CD14-positive monocyte (primary cell): ENCODE data around the gene DTNA. TPM values are rescaled to one million over a fixed set of nuclear protein-coding genes. Genes with fewer than 3 reads are reported as not detected.

Source experiments
- DNase-seq, 3 donors: peaks; one replicate each; pipeline ENCODE4 v3.0.0-alpha.2; 2011 to 2022
- H2AFZ ChIP-seq: 2 replicates; pipeline ENCODE4 v1.6.0; 2012; ENCODE audit warnings: mild to moderate bottlenecking, low read depth, low read length, inconsistent platforms; ENCODE audit not compliant: insufficient read depth, poor library complexity, severe bottlenecking
- H3K27ac ChIP-seq, 2 donors: 1 replicate in 1 of 2; 2 replicates in 1 of 2; pipeline ENCODE4 v1.5.1; 2012 to 2013; ENCODE audit warnings: low read length in 2 of 2, control low read depth in 1 of 2, inconsistent platforms in 1 of 2, low read depth in 1 of 2, mild to moderate bottlenecking in 1 of 2
- H3K27me3 ChIP-seq, 2 donors: one replicate each; pipeline versions ENCODE4 v1.6.0 to v1.6.1; 2011 to 2013; ENCODE audit warnings: low read length in 2 of 2; ENCODE audit not compliant: control insufficient read depth in 2 of 2, insufficient read depth in 2 of 2
- H3K36me3 ChIP-seq, 2 donors: replicated peaks in 1 of 2; 1 replicate in 1 of 2; 2 replicates in 1 of 2; pipeline versions ENCODE4 v1.5.1 to v1.6.1; 2012 to 2013; ENCODE audit warnings: low read length in 2 of 2, control low read depth in 1 of 2, inconsistent platforms in 1 of 2, mild to moderate bottlenecking in 1 of 2; ENCODE audit not compliant: insufficient read depth in 2 of 2, control insufficient read depth in 1 of 2
- H3K4me1 ChIP-seq, 2 donors: 1 replicate in 1 of 2; 2 replicates in 1 of 2; pipeline versions ENCODE4 v1.5.1 to v1.6.1; 2012 to 2013; ENCODE audit warnings: low read length in 2 of 2, control low read depth in 1 of 2, inconsistent platforms in 1 of 2, mild to moderate bottlenecking in 1 of 2, moderate library complexity in 1 of 2; ENCODE audit not compliant: insufficient read depth in 2 of 2, control insufficient read depth in 1 of 2
- H3K4me2 ChIP-seq: replicated peaks from 2 replicates; pipeline ENCODE3; 2012; ENCODE audit warnings: low read length, moderate library complexity, mild to moderate bottlenecking; ENCODE audit not compliant: poor library complexity, severe bottlenecking; ENCODE audit errors: extremely low read depth
- H3K4me3 ChIP-seq, 3 experiments: fragments of 200-600 bp in 1 of 3; sonication (generic) in 1 of 3; replicated peaks in 1 of 3; 1 replicate in 2 of 3; 2 replicates in 1 of 3; pipeline ENCODE4 v1.5.1; 2011 to 2013; ENCODE audit warnings: low read length in 3 of 3, mild to moderate bottlenecking in 3 of 3, control low read depth in 2 of 3, low read depth in 2 of 3, inconsistent platforms in 1 of 3, moderate library complexity in 1 of 3
- H3K79me2 ChIP-seq: 2 replicates; pipeline ENCODE4 v1.6.0; 2012; ENCODE audit warnings: mild to moderate bottlenecking, control low read depth, inconsistent platforms, low read length, moderate library complexity; ENCODE audit not compliant: insufficient read depth
- H3K9ac ChIP-seq: 2 replicates; pipeline ENCODE4 v1.6.0; 2017; ENCODE audit warnings: low read length, mild to moderate bottlenecking; ENCODE audit not compliant: insufficient read depth, poor library complexity, severe bottlenecking
- H3K9me3 ChIP-seq, 2 donors: replicated peaks in 1 of 2; 1 replicate in 1 of 2; 2 replicates in 1 of 2; pipeline versions ENCODE4 v1.5.1 to v1.6.1; 2012 to 2013; ENCODE audit warnings: low read length in 2 of 2, control low read depth in 1 of 2; ENCODE audit not compliant: control insufficient read depth in 1 of 2, insufficient read depth in 1 of 2
- H4K20me1 ChIP-seq: 2 replicates; pipeline ENCODE4 v1.6.0; 2012; ENCODE audit warnings: mild to moderate bottlenecking, low read length, control low read depth, moderate library complexity; ENCODE audit not compliant: insufficient read depth
- H3K27ac Mint-ChIP-seq, 7 donors: one replicate each; pipeline ENCODE4 v1.8.0; 2020; ENCODE audit warnings: mild to moderate bottlenecking in 7 of 7, mixed read lengths in 7 of 7, moderate library complexity in 6 of 7, inconsistent platforms in 2 of 7
- H3K27me3 Mint-ChIP-seq, 3 donors: one replicate each; pipeline ENCODE4 v1.8.0; 2021 to 2022; ENCODE audit warnings: low read depth in 3 of 3, mild to moderate bottlenecking in 3 of 3, mixed read lengths in 3 of 3, moderate library complexity in 3 of 3, inconsistent platforms in 1 of 3
- H3K36me3 Mint-ChIP-seq, 2 donors: one replicate each; pipeline ENCODE4 v1.8.0; 2020; ENCODE audit warnings: mixed read lengths in 2 of 2, inconsistent platforms in 1 of 2, mild to moderate bottlenecking in 1 of 2
- H3K4me1 Mint-ChIP-seq: one replicate; pipeline ENCODE4 v1.8.0; 2020; ENCODE audit warnings: mild to moderate bottlenecking, mixed read lengths
- H3K4me3 Mint-ChIP-seq, 2 donors: one replicate each; pipeline ENCODE4 v1.8.0; 2020; ENCODE audit warnings: mild to moderate bottlenecking in 2 of 2, mixed read lengths in 2 of 2, moderate library complexity in 1 of 2
- H3K9me3 Mint-ChIP-seq, 7 donors: one replicate each; pipeline ENCODE4 v1.8.0; 2020 to 2022; ENCODE audit warnings: mixed read lengths in 7 of 7, mild to moderate bottlenecking in 6 of 7, moderate library complexity in 6 of 7, inconsistent platforms in 2 of 7
- CTCF ChIP-seq: fragments of 200-600 bp; IDR thresholded peaks from one replicate; pipeline ENCODE4 v1.8.0; 2022; ENCODE audit warnings: antibody characterized with exemption, mild to moderate bottlenecking
- WGBS: methylation state at CpG from one replicate; pipeline ENCODE4 v1.1.5; 2013; ENCODE audit warnings: missing lambda C conversion rate; ENCODE audit not compliant: insufficient coverage; 5-methylcytosine and 5-hydroxymethylcytosine counted together
- intact Hi-C, 2 donors: fragments of 100-400 bp; cut with micrococcal nuclease; formaldehyde crosslinking; loops; one replicate each; pipeline versions ENCODE4 v1.15.0 to v1.15.1; 2023
- polyA minus RNA-seq: library from RNA; depleted of rRNA, polyadenylated mRNA; stranded (reverse); fragments of >200 nt; gene quantifications from 2 replicates; pipeline ENCODE4 v1.2.3, GENCODE V29; 2012
- polyA plus RNA-seq, 3 donors: library from polyadenylated mRNA; depleted of rRNA in 1 of 3; unstranded in 2 of 3; stranded (reverse) in 1 of 3; fragments of 300-500 nt in 2 of 3; fragments of >200 nt in 1 of 3; fragmentation: Illumina TruSeq in 2 of 3; gene quantifications; 1 replicate in 2 of 3; 2 replicates in 1 of 3; pipeline ENCODE4 v1.2.3, GENCODE V29; 2012 to 2021
- total RNA-seq, 12 experiments: library from RNA in 1 of 12; stranded (reverse) in 1 of 12; fragments of 120-200 nt in 1 of 12; gene quantifications; one replicate each; pipeline ENCODE4 v1.2.4 and lab custom pipeline; 2013 to 2026; ENCODE audit warnings: mixed read lengths in 6 of 12, inconsistent platforms in 1 of 12

DTNA gene
- total RNA-seq (2013) = 1.2 TPM
- polyA plus RNA-seq (1 to 10 TPM in 1 of 3 donors, under 1 TPM in 2; 0.53 to 2.3 (median 0.76) TPM), polyA minus RNA-seq (1.5 and 2.2 TPM in 2 replicates), total RNA-seq (lab: John Stamatoyannopoulos, UW) (1.3 to 14.8 (median 3.6) reads per million in 11 experiments)

- Mint-ChIP-seq H3K27me3 (no peaks in the 10 kb centered on the region), H3K9me3 (peaks cover 0 to 2% (median 0%) of the 10 kb centered on the region in 7 donors), H3K4me1 (peaks cover 25% of the 10 kb centered on the region), H3K36me3 (no peaks in the 10 kb centered on the region), H3K27ac (peak within 1 kb of the TSS; percentile 72 to 93 (median 87)), H3K4me3 (no peak within 1 kb of the TSS)
- H3K27ac ChIP-seq = peak within 1 kb of the TSS; percentile 66 to 74
- no peaks in the 10 kb centered on the region for H4K20me1 ChIP-seq
- peak; percentile 70 to 92 (median 82) for DNase-seq
- H3K4me1 ChIP-seq = peaks cover 22 to 26% of the 10 kb centered on the region in 2 donors
- H3K9ac ChIP-seq = no peak within 1 kb of the TSS
- no peaks in the 10 kb centered on the region for H3K27me3 ChIP-seq
- H2AFZ ChIP-seq = no peak within 1 kb of the TSS
- WGBS = 89% methylated on average over 1 of the region's 1 CpG
- no peaks in the 10 kb centered on the region for H3K36me3 ChIP-seq
- intact Hi-C loops = no loop called here
- no peaks in the 10 kb centered on the region for H3K9me3 ChIP-seq
- no peak for TF ChIP-seq CTCF
- H3K4me2 ChIP-seq = peak within 1 kb of the TSS; percentile 25
- H3K4me3 ChIP-seq = peak within 1 kb of the TSS in 1 of 3 experiments; percentile 28
- H3K79me2 ChIP-seq = no peaks in the 10 kb centered on the region
Measured at GRCh38 chr18:34709750-34710441, at the start of gene DTNA. Gene DTNA (plus strand): TSS chr18:34710298. CDS start chr18:34755977, 45,679 bp downstream.

- 67% methylated on average over 1 of the region's 2 CpGs for WGBS
- H3K9me3 ChIP-seq = no peaks in the 10 kb centered on the region
- H3K4me3 ChIP-seq = no peak overlapping the region
- no peaks in the 10 kb centered on the region for H3K27me3 ChIP-seq
- H3K4me2 ChIP-seq = no peak overlapping the region
- no peak for DNase-seq
- intact Hi-C loops = no loop called here
- no peak overlapping the region for H3K27ac Mint-ChIP-seq
- H3K4me1 ChIP-seq = no peaks in the 10 kb centered on the region
- H3K4me1 Mint-ChIP-seq = peaks cover 5% of the 10 kb centered on the region
- no peak overlapping the region for H3K27ac ChIP-seq
- no peak for TF ChIP-seq CTCF
- peaks cover 0 to 7% (median 5%) of the 10 kb centered on the region in 3 donors for H3K27me3 Mint-ChIP-seq
- no peaks in the 10 kb centered on the region for H3K36me3 ChIP-seq
- H3K79me2 ChIP-seq = no peaks in the 10 kb centered on the region
- no peaks in the 10 kb centered on the region for H4K20me1 ChIP-seq
- H3K9ac ChIP-seq = no peak overlapping the region
- H3K36me3 Mint-ChIP-seq = no peaks in the 10 kb centered on the region
- no peak overlapping the region for H2AFZ ChIP-seq
- no peak overlapping the region for H3K4me3 Mint-ChIP-seq
- peaks cover 0 to 1% (median 0%) of the 10 kb centered on the region in 7 donors for H3K9me3 Mint-ChIP-seq
Measured at GRCh38 chr18:34660572-34660971, 49.5 kb upstream of the DTNA start.
